K562 (cell line): Measurements from ENCODE around the gene PAF1. TPM values are rescaled to one million over a fixed set of nuclear protein-coding genes. Genes with fewer than 3 reads are reported as not detected.

Source experiments
- ASH1L ChIP-seq: fragments of 450-650 bp; IDR thresholded peaks from 2 replicates; pipeline ENCODE4 v1.6.1; 2018; ENCODE audit warnings: borderline replicate concordance, mild to moderate bottlenecking, low read depth; ENCODE audit not compliant: partially characterized antibody
- BRD4 ChIP-seq: fragments of 200-600 bp; sonication (generic); IDR thresholded peaks from 2 replicates; pipeline ENCODE4 v1.6.1; 2017; ENCODE audit warnings: inconsistent platforms
- EP300 ChIP-seq: IDR thresholded peaks from 2 replicates; pipeline ENCODE4 v1.6.1; 2012; ENCODE audit warnings: low read length, improper control_type of control experiment
- FOXO4 ChIP-seq: fragments of 450-650 bp; formaldehyde crosslinking; IDR thresholded peaks from 2 replicates; pipeline ENCODE4 v1.4.0; 2020; ENCODE audit warnings: mild to moderate bottlenecking, moderate library complexity
- FOXP1 ChIP-seq: sonication (generic); formaldehyde crosslinking; IDR thresholded peaks from 2 replicates; pipeline ENCODE4 v1.8.0; 2022; ENCODE audit warnings: mild to moderate bottlenecking, missing genetic modification reagents
- GABPB2 ChIP-seq: fragments of 250-450 bp; sonication (Bioruptor Pico); conservative IDR thresholded peaks from 2 replicates; pipeline ENCODE4 v1.5.1; 2021; ENCODE audit warnings: mild to moderate bottlenecking
- GTF2B ChIP-seq: IDR thresholded peaks from 2 replicates; pipeline ENCODE4 v1.6.1; 2011; ENCODE audit not compliant: insufficient read length; ENCODE audit errors: extremely low read depth
- HCFC1 ChIP-seq: IDR thresholded peaks from 2 replicates; pipeline ENCODE4 v1.6.1; 2012; ENCODE audit warnings: low read depth, low read length, improper control_type of control experiment
- HNRNPL ChIP-seq: fragments of 200-400 bp; formaldehyde crosslinking; IDR thresholded peaks from 2 replicates; pipeline ENCODE4 v1.6.1; 2017; ENCODE audit warnings: low read depth, mild to moderate bottlenecking, low read length
- KAT8 ChIP-seq: fragments of 450-650 bp; IDR thresholded peaks from 2 replicates; pipeline ENCODE4 v1.6.1; 2016; ENCODE audit warnings: low read depth, mild to moderate bottlenecking
- MIER1 ChIP-seq: fragments of 450-650 bp; IDR thresholded peaks from 2 replicates; pipeline ENCODE4 v1.6.1; 2016; ENCODE audit warnings: antibody characterized with exemption, mild to moderate bottlenecking, low read depth
- MLLT1 ChIP-seq, 2 experiments: fragments of 450-650 bp; IDR thresholded peaks; 2 replicates each; pipeline ENCODE4 v1.6.1; 2016
- NBN ChIP-seq: fragments of 450-650 bp; IDR thresholded peaks from 2 replicates; pipeline ENCODE4 v1.6.1; 2016; ENCODE audit warnings: low read depth, mild to moderate bottlenecking
- NFE2 ChIP-seq: IDR thresholded peaks from 2 replicates; pipeline ENCODE4 v1.6.1; 2014; ENCODE audit warnings: antibody characterized with exemption, low read depth
- POLR2AphosphoS5 ChIP-seq: IDR thresholded peaks from 2 replicates; pipeline ENCODE4 v1.6.1; 2011; ENCODE audit warnings: mild to moderate bottlenecking, low read depth, low read length, moderate library complexity; ENCODE audit not compliant: control insufficient read depth, insufficient read depth
- PTBP1 ChIP-seq: fragments of 200-400 bp; formaldehyde crosslinking; IDR thresholded peaks from 2 replicates; pipeline ENCODE4 v1.6.1; 2017; ENCODE audit warnings: low read depth, low read length
- RBM15 ChIP-seq: fragments of 200-400 bp; formaldehyde crosslinking; IDR thresholded peaks from 2 replicates; pipeline ENCODE4 v1.6.1; 2018; ENCODE audit warnings: mild to moderate bottlenecking, low read length, moderate library complexity; ENCODE audit not compliant: insufficient read depth
- RFX7 ChIP-seq: fragments of 250-450 bp; sonication (Bioruptor Pico); IDR thresholded peaks from 2 replicates; pipeline ENCODE4 v1.5.1; 2021; ENCODE audit warnings: mild to moderate bottlenecking
- RNF2 ChIP-seq: sonication (generic); IDR thresholded peaks from 2 replicates; pipeline ENCODE4 v1.6.1; 2016
- SMAD1 ChIP-seq: fragments of 150-350 bp; IDR thresholded peaks from 2 replicates; pipeline ENCODE4 v1.6.1; 2014; ENCODE audit warnings: low read length, low read depth; ENCODE audit not compliant: partially characterized antibody
- VEZF1 ChIP-seq: fragments of 200-800 bp; sonication (Bioruptor generic); IDR thresholded peaks from 2 replicates; pipeline ENCODE4 v1.6.1; 2017; ENCODE audit warnings: missing genetic modification characterization, missing compliant biosample characterization
- ZBTB7A ChIP-seq: IDR thresholded peaks from 2 replicates; pipeline ENCODE4 v1.6.1; 2011; ENCODE audit warnings: low read depth, mild to moderate bottlenecking, low read length, moderate library complexity, borderline replicate concordance; ENCODE audit not compliant: control insufficient read depth
- ZNF143 ChIP-seq: sonication (generic); formaldehyde crosslinking; IDR thresholded peaks from 2 replicates; pipeline ENCODE4 v1.9.0; 2022; ENCODE audit warnings: mild to moderate bottlenecking, missing genetic modification reagents
- ZNF445 ChIP-seq: fragments of 250-450 bp; sonication (Bioruptor Pico); IDR thresholded peaks from 2 replicates; pipeline ENCODE4 v1.4.0; 2020; ENCODE audit warnings: low read depth, mild to moderate bottlenecking, moderate library complexity
- ZNF780A ChIP-seq: fragments of 250-450 bp; sonication (Bioruptor Pico); IDR thresholded peaks from 2 replicates; pipeline ENCODE4 v1.5.0; 2021; ENCODE audit warnings: mild to moderate bottlenecking
- polyA plus RNA-seq, 8 experiments: library from polyadenylated mRNA; depleted of rRNA in 4 of 8; stranded (reverse) in 5 of 8; unstranded in 3 of 8; fragments of >200 nt; fragmentation: Nextera tagmentation in 2 of 8; fragmentation: Illumina TruSeq in 1 of 8; extraction: Ambion mirVana in 2 of 8; extraction: Trizol in 1 of 8; gene quantifications; 2 replicates each; pipeline versions ENCODE4 v1.2.1 to v1.2.3, GENCODE V29; 2011 to 2014; ENCODE audit warnings: inconsistent platforms in 1 of 8, missing spikeins in 1 of 8
- total RNA-seq, 7 experiments: library from RNA; depleted of rRNA in 6 of 7; stranded (reverse); fragments of >200 nt in 6 of 7; fragmentation: Illumina TruSeq in 2 of 7; extraction: Trizol in 2 of 7; gene quantifications; 2 replicates each; pipeline versions ENCODE4 v1.2.1 to v1.2.3, GENCODE V29; 2011 to 2021; ENCODE audit warnings: low replicate concordance in 1 of 7

The PAF1 gene
- total and polyA plus RNA-seq, 9 of the 15 experiments (the other 6 are each of a cell fraction or from before 2014, with no cell fraction given) = 1.5 to 45.0 (median 33.8) TPM

- TF ChIP-seq SMAD1 (peak; percentile 38), EP300 (peak; percentile 53; the same call in 1 of the 2 replicates), PTBP1 (no peak), ZNF780A (CRISPR knock-in tag) (no peak), POLR2AphosphoS5 (peak; percentile 93), KAT8 (no peak), NBN (peak; percentile 80; the same call in 1 of the 2 replicates), FOXP1 (CRISPR knock-in tag) (no peak), ASH1L (no peak), BRD4 (no peak), GABPB2 (CRISPR knock-in tag) (no peak), ZNF445 (CRISPR knock-in tag) (no peak), RFX7 (CRISPR knock-in tag) (no peak), RBM15 (no peak), MIER1 (peak; percentile 73; the same call in 1 of the 2 replicates), ZBTB7A (peak; percentile 84), RNF2 (0 out of 2 replicates have a peak, but pooled peaks have one; percentile 61), MLLT1 (IDR thresholded peaks at IDR 0.05) (peak; percentile 18 to 53; a peak in 1 of 4 replicates), NFE2 (peak; percentile 51), FOXO4 (no peak), HCFC1 (peak; percentile 80), VEZF1 (CRISPR knock-in tag) (peak; percentile 99), HNRNPL (no peak), ZNF143 (no peak), GTF2B (peak; percentile 45)
Observed at GRCh38 chr19:39341719-39342604, 48.9 kb downstream of the PAF1 start, which contains the start of gene SAMD4B (continued).
